ENCODE results near the gene TMEM259. TPM values are rescaled to one million over a fixed set of nuclear protein-coding genes. Genes with fewer than 3 reads are reported as not detected.
A peak's percentile ranks its signal among the peaks of the same experiment; 100 is the strongest.

TMEM259 gene
- total and polyA plus RNA-seq, 8 donors = 74.2 to 154 (median 101) TPM

DNA sequence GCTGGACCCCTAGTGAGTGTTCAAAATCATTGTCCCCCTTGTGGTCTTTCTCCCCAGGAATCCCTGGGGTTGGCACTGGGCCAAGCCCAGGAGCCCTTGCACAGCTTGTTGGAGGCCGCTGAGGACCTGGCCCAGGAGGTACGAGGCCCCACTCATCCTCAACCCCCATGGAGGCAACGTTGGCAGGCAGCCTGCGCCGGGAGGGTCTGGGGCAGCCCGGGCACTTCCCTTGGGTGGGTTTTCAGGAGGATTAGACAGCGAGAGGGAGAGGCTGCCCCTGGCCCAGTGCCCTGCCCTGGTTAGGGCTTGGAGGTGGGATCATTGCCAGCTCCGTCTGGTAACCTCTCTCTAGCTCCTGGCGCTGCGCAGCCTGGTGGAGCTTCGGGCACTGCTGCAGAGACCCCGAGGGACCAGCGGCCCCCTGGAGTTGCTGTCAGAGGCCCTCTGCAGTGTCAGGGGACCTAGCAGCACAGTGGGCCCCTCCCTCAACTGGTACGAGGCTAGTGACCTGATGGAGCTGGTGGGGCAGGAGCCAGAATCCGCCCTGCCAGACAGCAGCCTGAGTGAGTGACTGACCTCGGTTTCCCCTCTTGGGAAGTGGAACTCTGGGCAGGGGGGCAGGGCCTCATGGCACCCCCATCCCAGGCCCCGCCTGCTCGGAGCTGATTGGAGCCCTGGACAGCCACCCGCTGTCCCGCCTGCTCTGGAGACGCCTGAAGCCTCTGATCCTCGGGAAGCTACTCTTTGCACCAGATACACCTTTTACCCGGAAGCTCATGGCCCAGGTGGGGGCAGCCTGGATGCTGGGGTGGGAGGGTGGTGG is 22.0 kb upstream of the TMEM259 start:
- H3K27ac ChIP-seq = no peak overlapping the region
- peaks cover 15 to 44% of the 10 kb centered on the region in 2 donors for H3K4me1 ChIP-seq
- TF ChIP-seq, protein P1, sequence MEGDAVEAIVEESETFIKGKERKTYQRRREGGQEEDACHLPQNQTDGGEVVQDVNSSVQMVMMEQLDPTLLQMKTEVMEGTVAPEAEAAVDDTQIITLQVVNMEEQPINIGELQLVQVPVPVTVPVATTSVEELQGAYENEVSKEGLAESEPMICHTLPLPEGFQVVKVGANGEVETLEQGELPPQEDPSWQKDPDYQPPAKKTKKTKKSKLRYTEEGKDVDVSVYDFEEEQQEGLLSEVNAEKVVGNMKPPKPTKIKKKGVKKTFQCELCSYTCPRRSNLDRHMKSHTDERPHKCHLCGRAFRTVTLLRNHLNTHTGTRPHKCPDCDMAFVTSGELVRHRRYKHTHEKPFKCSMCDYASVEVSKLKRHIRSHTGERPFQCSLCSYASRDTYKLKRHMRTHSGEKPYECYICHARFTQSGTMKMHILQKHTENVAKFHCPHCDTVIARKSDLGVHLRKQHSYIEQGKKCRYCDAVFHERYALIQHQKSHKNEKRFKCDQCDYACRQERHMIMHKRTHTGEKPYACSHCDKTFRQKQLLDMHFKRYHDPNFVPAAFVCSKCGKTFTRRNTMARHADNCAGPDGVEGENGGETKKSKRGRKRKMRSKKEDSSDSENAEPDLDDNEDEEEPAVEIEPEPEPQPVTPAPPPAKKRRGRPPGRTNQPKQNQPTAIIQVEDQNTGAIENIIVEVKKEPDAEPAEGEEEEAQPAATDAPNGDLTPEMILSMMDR (IDR thresholded peaks at IDR 0.05) = no peak
- DNase-seq (peak in 1 of 4 donors; percentile 69), ATAC-seq (no peak)
- intact Hi-C loops (cut with DNase I) = no loop called here
- no peaks in the 10 kb centered on the region for H3K27me3 ChIP-seq
- H3K4me3 ChIP-seq = no peak overlapping the region
- H3K9me3 ChIP-seq = no peaks in the 10 kb centered on the region
- peaks cover 0 to 54% of the 10 kb centered on the region in 2 donors for H3K36me3 ChIP-seq

DNA sequence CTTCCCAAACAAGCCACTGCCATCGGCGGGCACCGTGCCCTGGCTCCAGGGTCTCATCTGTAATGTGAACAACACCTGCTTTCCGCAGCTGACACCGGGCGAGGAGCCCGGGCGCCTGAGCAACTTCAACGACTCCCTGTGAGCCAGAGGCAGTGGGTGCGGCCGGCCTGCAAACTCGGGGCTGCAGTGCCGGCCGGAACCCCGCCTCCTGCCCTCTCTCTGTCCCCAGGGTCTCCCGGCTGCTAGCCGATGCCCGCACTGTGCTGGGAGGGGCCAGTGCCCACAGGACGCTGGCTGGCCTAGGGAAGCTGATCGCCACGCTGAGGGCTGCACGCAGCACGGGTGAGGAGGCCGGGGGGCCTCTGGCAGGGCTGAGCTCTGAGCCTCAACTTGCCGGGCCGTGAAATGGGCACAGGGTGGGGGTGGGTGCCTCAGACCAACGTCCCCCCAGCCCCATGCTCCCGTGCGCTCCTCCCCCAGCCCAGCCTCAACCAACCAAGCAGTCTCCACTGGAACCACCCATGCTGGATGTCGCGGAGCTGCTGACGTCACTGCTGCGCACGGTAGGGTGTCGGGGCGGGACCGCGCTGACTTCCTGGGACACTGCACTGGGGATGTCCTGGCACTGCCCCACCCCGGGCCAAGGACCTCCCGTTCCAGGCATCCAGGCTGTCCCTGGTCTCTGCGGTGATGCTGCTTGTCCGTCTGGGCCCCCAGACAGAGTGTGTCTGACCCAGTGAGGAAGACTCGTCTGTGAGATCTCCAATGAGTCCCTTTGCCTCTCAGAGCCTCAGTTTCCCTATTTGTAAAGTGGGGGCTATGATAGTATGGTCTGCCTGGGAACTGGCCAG is 21.1 kb upstream of the TMEM259 start:
- peak overlapping the region in 1 of 2 donors; percentile 68 for H3K4me3 ChIP-seq
- peaks cover 0 to 57% of the 10 kb centered on the region in 2 donors for H3K36me3 ChIP-seq
- H3K9me3 ChIP-seq = no peaks in the 10 kb centered on the region
- no peaks in the 10 kb centered on the region for H3K27me3 ChIP-seq
- intact Hi-C loops (cut with DNase I) = no loop called here
- DNase-seq (peak in 1 of 4 donors; percentile 80), ATAC-seq (no peak)
- TF ChIP-seq, protein P1 (IDR thresholded peaks at IDR 0.05) = no peak
- H3K4me1 ChIP-seq = peaks cover 15 to 52% of the 10 kb centered on the region in 2 donors
- H3K27ac ChIP-seq = no peak overlapping the region

DNA sequence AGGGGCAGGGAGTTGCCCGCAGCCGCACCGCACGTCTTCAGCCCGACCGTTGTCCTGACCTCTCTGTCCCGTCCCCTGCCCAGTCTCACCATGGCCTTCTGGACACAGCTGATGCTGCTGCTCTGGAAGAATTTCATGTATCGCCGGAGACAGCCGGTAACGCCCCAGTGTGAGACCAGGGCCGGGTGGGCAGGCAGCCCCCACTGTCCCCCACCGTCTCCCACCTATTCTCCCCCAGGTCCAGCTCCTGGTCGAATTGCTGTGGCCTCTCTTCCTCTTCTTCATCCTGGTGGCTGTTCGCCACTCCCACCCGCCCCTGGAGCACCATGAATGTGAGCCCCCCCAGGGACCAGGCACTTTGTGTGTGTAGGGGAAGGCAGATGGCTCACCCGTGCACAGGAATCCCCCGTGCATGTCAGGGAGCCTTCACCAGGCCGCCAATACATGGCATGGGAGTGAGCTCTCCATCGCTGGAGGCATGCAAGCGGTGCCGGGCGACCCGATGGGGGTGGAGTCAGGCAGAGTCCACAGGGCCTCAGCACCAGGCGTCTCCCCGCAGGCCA is 20.4 kb upstream of the TMEM259 start:
- no peak for ATAC-seq
- H3K9me3 ChIP-seq = no peaks in the 10 kb centered on the region
- intact Hi-C loops (cut with DNase I) = no loop called here
- H3K4me3 ChIP-seq = peak overlapping the region; percentile 52 to 68
- peak overlapping the region in 1 of 2 donors; percentile 94 for H3K27ac ChIP-seq
- no peaks in the 10 kb centered on the region for H3K27me3 ChIP-seq
- DNase-seq = no peak
- TF ChIP-seq, protein P1 (IDR thresholded peaks at IDR 0.05) = no peak
- H3K4me1 ChIP-seq = peaks cover 15 to 59% of the 10 kb centered on the region in 2 donors
- H3K36me3 ChIP-seq = peaks cover 0 to 57% of the 10 kb centered on the region in 2 donors

DNA sequence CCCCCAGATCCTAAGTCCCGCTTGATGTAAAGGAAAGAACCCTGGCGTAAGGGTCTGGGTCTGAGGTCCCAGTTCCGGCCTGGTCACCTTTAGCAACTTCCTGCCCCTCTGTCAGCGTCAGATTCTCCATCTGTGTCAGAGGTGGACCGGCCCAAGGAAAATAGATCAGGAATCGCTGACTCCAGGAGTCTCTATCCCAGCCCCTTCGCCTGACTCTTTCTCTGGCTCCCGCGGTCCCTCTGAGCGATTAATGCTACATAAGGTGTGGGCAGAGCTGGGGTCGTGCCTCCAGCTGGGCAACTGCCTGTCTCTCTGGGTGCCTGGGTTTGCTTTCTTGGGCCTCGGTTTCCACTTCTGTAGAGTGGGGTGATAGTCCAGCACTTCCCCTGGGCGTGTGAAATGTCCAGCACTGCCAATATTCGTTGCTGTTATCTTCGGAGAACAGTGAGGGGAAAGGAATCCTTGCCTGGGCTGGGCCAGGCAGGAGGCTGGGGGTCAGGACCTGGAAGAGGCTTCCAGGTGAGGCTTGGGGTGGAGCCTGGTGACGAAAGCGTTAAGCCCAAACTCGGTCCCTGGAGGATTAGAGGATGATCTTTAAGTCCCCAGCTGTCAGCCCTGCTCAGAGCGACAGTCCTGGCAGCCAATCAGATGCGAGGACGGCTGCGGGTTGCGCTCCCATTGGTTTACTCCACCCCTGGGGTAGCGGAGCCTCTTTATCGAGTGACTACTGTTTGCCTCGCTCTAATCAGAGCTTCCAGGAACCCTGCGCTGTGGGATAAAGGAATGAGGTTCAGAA is 19.8 kb upstream of the TMEM259 start:
- no peaks in the 10 kb centered on the region for H3K27me3 ChIP-seq
- H3K36me3 ChIP-seq = peaks cover 0 to 58% of the 10 kb centered on the region in 2 donors
- intact Hi-C loops (cut with DNase I) = no loop called here
- TF ChIP-seq, protein P1 (IDR thresholded peaks at IDR 0.05) = no peak
- peak overlapping the region; percentile 52 to 68 for H3K4me3 ChIP-seq
- H3K4me1 ChIP-seq = peaks cover 15 to 62% of the 10 kb centered on the region in 2 donors
- ATAC-seq (peak; percentile 77), DNase-seq (peak in 3 of 4 donors; percentile 84 to 95 (median 93))
- H3K27ac ChIP-seq = peak overlapping the region; percentile 26 to 94
- no peaks in the 10 kb centered on the region for H3K9me3 ChIP-seq
